ENCODE data around the gene NIPAL3.
A peak's percentile ranks its signal among the peaks of the same experiment; 100 is the strongest.

NIPAL3 gene

DNA sequence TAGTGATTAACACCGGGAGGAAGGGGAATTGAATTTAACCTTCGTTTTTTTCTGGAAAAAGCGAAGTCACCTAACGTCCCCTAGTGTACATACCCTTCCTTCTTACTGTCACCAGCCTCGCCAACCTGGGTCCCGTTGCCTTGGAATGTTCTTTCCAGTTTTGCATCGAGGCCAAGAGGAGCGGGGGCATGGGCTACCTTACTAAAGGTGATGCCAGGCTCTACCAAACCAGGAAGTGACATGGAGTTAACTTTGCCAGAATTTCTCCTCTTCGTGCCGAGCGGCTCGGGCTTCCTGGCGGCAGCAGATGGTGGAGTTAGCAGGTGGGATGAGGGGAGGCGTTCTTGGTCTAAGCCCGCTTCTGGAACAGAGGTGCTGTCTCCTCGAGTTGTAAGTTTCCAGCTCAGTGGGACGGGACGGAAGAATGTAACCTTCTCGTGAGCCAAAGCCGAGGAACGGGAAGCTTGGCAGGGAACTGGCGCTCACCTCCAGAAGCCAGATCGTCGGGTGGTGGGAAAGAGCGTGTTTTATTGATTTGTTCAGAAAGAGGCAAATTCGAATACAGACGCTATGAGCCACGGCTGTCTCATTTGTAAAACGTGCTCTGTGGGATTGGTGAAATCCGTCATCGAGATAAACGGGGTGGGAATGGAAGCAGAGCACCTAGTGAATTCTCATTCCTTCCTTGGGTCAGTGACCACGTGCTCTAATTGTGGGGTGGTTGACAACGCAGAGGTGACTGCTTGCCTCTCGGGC, 486 bp downstream of the NIPAL3 start:
- H3K4me3 ChIP-seq, result peak overlapping the region; percentile 69 to 82 (median 73)
- H4K20me1 ChIP-seq, result peaks cover 0 to 5% (median 0%) of the 10 kb centered on the region in 11 experiments; a peak in 1 of 22 replicates
- H3K27me3 ChIP-seq, result peaks cover 8 to 30% (median 23%) of the 10 kb centered on the region in 11 experiments
- H3K27ac ChIP-seq, result peak overlapping the region in 9 of 11 experiments; percentile 0 to 34 (median 23); a peak in 12 of 22 replicates
- peak overlapping the region; percentile 43 to 76 (median 66); a peak in 20 of 22 replicates for H3K9ac ChIP-seq
- H3K36me3 ChIP-seq, result peaks cover 0 to 19% (median 11%) of the 10 kb centered on the region in 11 experiments; a peak in 10 of 22 replicates
- H3K9me3 ChIP-seq (replicated peaks in 1 of 11), result no peaks in the 10 kb centered on the region
- peak overlapping the region; percentile 85 to 98 (median 93) for H3K4me2 ChIP-seq
- peaks cover 29 to 45% (median 41%) of the 10 kb centered on the region in 10 experiments for H3K4me1 ChIP-seq
- TF ChIP-seq Cebpa-rat (IDR thresholded peaks at IDR 0.05), result no peak

DNA sequence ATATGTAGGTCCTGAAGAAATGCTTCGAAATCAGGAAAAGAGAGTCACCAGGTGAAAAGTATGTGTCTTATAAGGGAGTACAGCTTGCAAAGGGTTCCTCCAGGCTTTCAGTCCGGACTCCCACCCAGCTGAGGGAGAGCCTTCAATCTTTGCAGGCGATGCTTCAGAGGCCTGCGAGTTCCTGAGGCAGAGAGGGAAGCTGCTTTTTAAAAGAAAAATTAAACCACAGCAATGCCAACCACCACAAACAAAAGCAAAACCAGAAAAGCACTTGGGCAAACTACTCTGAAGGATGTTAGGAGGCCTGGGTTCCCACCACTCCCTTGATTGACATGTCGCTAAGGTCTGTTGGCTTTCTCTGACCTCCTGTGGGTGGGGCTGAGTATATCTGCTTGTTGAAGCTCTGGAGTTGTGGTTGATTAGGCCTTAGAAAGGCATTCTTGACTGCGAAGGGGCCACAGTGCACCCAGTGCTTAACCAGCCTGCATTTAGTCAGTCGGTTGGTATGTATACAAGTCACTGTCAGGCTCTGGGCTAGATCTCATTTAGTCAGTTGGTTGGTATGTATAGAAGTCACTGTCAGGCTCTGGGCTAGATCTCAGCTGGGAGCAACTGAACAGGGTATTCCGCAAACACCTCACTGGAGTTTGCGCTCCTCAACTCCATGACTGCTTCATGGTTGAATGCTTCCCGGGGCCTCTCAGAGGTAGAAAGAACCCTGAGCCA, 1.2 kb downstream of the NIPAL3 start:
- Histone ChIP-seq H3K27me3 (peaks cover 8 to 30% (median 23%) of the 10 kb centered on the region in 11 experiments), H3K36me3 (peaks cover 0 to 26% (median 17%) of the 10 kb centered on the region in 11 experiments; a peak in 12 of 22 replicates), H3K27ac (peak overlapping the region in 6 of 11 experiments; percentile 7 to 34 (median 19); a peak in 7 of 22 replicates), H3K4me1 (peaks cover 29 to 45% (median 41%) of the 10 kb centered on the region in 10 experiments), H3K4me3 (peak overlapping the region; percentile 69 to 82 (median 73)), H3K9me3 (replicated peaks in 1 of 11) (no peaks in the 10 kb centered on the region), H3K4me2 (peak overlapping the region; percentile 85 to 98 (median 93)), H3K9ac (peak overlapping the region; percentile 43 to 76 (median 66); a peak in 20 of 22 replicates), H4K20me1 (peaks cover 0 to 5% (median 0%) of the 10 kb centered on the region in 11 experiments; a peak in 1 of 22 replicates)
- no peak for TF ChIP-seq Cebpa-rat (IDR thresholded peaks at IDR 0.05)

DNA sequence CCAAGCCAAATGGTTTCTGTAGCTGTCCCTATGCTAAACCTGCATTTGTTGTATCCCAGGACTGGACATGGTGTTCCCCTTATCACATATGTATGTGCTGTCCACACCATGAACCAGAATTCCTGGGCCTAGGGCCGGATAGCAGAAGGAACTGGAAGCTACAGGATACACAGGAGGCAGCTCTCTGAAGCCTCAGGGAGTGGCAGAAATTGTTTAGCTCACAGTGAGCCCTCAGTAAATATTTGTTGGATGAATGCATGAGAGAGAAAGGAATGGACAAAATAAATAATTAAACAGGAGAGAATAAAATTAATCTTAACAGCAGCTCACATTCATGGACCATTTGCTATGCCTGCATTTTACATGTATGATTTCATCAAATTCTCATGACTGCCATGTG, 2.1 kb downstream of the NIPAL3 start:
- H3K4me1 ChIP-seq, result peaks cover 29 to 45% (median 40%) of the 10 kb centered on the region in 10 experiments
- H3K27ac ChIP-seq, result no peak overlapping the region
- peak overlapping the region; percentile 85 to 98 (median 93); a peak in 19 of 22 replicates for H3K4me2 ChIP-seq
- peaks cover 8 to 23% (median 20%) of the 10 kb centered on the region in 11 experiments for H3K27me3 ChIP-seq
- peaks cover 0 to 5% (median 0%) of the 10 kb centered on the region in 11 experiments; a peak in 1 of 22 replicates for H4K20me1 ChIP-seq
- TF ChIP-seq Cebpa-rat (IDR thresholded peaks at IDR 0.05), result no peak
- no peak overlapping the region for H3K9ac ChIP-seq
- H3K9me3 ChIP-seq (replicated peaks in 1 of 11), result no peaks in the 10 kb centered on the region
- H3K36me3 ChIP-seq, result peaks cover 0 to 35% (median 25%) of the 10 kb centered on the region in 11 experiments; a peak in 13 of 22 replicates
- no peak overlapping the region for H3K4me3 ChIP-seq

DNA sequence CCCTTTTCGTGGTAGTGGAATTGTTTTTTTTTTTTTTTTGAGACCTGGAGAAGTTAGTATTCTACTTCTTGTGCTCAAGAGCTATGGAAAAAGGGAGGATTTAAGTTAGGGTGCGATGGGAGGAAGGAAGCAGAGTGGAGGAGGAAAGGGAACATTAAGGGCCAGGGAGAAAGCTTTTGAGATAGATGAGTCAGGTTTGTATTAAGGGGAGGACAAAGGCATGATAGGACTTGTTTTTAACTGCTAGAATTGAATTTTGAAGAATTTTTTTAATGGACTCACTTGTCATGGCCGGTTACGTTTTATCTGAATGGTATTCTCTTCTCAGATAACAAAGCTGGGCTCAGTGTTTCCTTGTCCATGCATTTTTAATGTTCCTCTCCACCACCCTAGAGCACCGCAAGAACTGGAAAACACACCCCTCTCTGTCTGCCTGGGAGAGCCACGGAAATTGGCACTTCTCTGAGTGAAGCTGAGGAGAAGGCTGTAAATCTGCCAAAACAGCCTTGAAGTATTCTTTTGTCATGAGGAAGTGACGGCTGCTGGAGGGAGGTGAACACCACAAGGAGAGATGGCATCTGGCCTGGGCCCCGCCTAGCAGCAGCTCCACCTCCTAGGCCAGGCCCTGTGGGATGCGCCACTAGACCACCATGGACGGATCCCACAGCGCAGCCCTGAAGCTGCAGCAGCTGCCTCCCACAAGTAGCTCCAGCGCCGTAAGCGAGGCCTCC, 3.5 kb downstream of the NIPAL3 start:
- H3K9ac ChIP-seq, result no peak overlapping the region

DNA sequence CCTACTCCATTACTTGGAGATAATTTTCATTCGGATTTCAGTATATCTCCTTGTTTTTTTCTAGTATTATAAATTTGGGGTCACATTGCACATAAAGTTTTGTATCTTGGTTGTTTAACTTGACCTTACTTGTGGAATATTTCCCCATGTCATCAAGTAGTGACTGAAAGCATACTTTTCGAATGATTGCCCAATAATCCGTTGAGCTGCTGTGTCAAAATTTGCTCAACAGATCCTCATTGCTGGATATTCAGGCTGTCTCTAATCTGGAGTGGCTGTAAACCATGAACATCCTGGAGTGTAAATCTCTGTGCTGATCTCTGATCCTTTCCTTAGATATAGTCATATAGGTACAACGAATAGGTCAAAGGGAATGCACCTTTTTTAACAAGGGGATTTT, 4.9 kb downstream of the NIPAL3 start:
- Histone ChIP-seq H3K4me1 (peaks cover 24 to 33% (median 30%) of the 10 kb centered on the region in 10 experiments), H3K27ac (no peak overlapping the region), H3K9ac (no peak overlapping the region), H3K4me3 (no peak overlapping the region), H3K27me3 (no peaks in the 10 kb centered on the region), H4K20me1 (peaks cover 0 to 5% (median 0%) of the 10 kb centered on the region in 11 experiments; a peak in 1 of 22 replicates), H3K4me2 (no peak overlapping the region), H3K9me3 (replicated peaks in 1 of 11) (no peaks in the 10 kb centered on the region), H3K36me3 (peaks cover 0 to 42% (median 29%) of the 10 kb centered on the region in 11 experiments; a peak in 13 of 22 replicates)
- no peak for TF ChIP-seq Cebpa-rat (IDR thresholded peaks at IDR 0.05)

More for the DNA sequence above, 3.5 kb downstream of the NIPAL3 start:
- Histone ChIP-seq H3K4me1 (peaks cover 24 to 36% (median 33%) of the 10 kb centered on the region in 10 experiments), H3K27ac (no peak overlapping the region), H3K9me3 (replicated peaks in 1 of 11) (no peaks in the 10 kb centered on the region), H3K4me2 (peak overlapping the region in 9 of 11 experiments; percentile 1 to 66 (median 28); a peak in 14 of 22 replicates), H3K4me3 (no peak overlapping the region), H3K27me3 (peaks cover 0 to 9% (median 7%) of the 10 kb centered on the region in 11 experiments; a peak in 20 of 22 replicates), H4K20me1 (peaks cover 0 to 5% (median 0%) of the 10 kb centered on the region in 11 experiments; a peak in 1 of 22 replicates), H3K36me3 (peaks cover 0 to 38% (median 28%) of the 10 kb centered on the region in 11 experiments; a peak in 13 of 22 replicates)
- no peak for TF ChIP-seq Cebpa-rat (IDR thresholded peaks at IDR 0.05)

DNA sequence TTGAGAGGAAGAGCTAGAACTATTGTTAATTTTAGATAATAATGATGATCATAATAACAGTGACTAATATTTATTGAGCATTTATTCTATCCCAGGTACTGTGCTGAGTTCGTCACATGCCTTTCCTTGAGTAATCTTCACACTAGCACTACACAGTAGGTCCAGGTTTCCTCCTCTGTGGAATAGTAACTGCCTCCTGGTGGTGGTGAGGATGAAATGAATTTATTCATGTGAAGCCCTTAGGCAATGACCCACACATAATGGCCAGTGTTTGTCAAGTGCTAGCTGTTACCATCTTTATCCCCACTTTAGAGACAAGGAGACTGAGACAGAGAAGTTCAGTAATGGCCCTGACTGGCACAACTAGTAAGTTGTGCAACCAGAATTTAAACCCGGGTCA, 5.9 kb downstream of the NIPAL3 start:
- no peak overlapping the region for H3K4me2 ChIP-seq
- peaks cover 0 to 49% (median 29%) of the 10 kb centered on the region in 11 experiments; a peak in 13 of 22 replicates for H3K36me3 ChIP-seq
- H3K4me3 ChIP-seq, result no peak overlapping the region
- H3K9me3 ChIP-seq (replicated peaks in 1 of 11), result no peaks in the 10 kb centered on the region
- TF ChIP-seq Cebpa-rat (IDR thresholded peaks at IDR 0.05), result no peak
- no peak overlapping the region for H3K27ac ChIP-seq
- no peaks in the 10 kb centered on the region for H3K27me3 ChIP-seq
- peaks cover 0 to 5% (median 0%) of the 10 kb centered on the region in 11 experiments; a peak in 1 of 22 replicates for H4K20me1 ChIP-seq
- H3K9ac ChIP-seq, result no peak overlapping the region
- H3K4me1 ChIP-seq, result peaks cover 19 to 30% (median 25%) of the 10 kb centered on the region in 10 experiments

DNA sequence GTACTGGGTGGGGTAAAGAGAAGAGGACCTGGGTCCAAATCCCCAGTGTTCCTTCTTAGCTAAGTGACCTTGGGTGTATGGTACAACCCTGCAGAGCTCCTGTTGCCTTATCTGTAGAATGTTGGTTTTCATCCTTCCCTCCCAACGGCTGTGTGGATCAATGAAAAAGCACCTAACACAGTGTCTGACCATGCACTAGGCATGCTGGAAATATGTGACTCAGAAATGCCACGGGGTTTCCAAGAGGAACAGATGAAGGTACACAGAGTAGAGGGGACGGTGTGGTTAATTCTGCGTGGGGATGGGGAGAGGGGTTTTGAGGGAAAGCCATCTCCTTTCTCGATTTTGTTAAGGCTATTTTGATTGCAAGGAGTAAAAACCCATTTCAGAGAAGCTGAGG, 8.6 kb downstream of the NIPAL3 start:
- no peaks in the 10 kb centered on the region; a peak in 1 of 22 replicates for H4K20me1 ChIP-seq
- no peak overlapping the region for H3K4me3 ChIP-seq
- no peak for TF ChIP-seq Cebpa-rat (IDR thresholded peaks at IDR 0.05)
- no peak overlapping the region for H3K9ac ChIP-seq
- no peaks in the 10 kb centered on the region for H3K27me3 ChIP-seq
- no peak overlapping the region for H3K4me2 ChIP-seq
- H3K4me1 ChIP-seq, result peaks cover under 1 to 6% (median 3%) of the 10 kb centered on the region in 10 experiments; a peak in 16 of 20 replicates
- H3K27ac ChIP-seq, result no peak overlapping the region
- peaks cover 0 to 55% (median 29%) of the 10 kb centered on the region in 11 experiments; a peak in 13 of 22 replicates for H3K36me3 ChIP-seq
- no peaks in the 10 kb centered on the region for H3K9me3 ChIP-seq (replicated peaks in 1 of 11)

DNA sequence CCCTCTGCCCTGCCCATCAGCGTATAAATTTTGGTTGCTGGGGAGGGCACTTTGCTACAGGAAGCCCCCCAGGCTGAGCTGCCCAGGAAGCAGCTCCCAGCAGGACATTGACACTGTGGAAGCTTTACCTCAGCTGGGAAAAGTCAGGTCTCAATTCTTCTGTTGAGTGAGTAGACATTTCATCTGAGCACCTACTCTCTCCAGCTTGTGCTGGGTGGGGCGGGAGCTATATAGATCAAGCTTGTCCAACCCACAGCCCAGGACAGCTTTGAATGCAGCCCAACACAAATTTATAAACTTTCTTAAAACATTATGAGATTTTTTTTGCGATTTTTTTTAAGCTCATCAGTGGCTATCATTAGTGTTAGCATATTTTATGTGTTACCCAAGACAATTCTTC, 9.4 kb downstream of the NIPAL3 start:
- Histone ChIP-seq H3K4me1 (no peaks in the 10 kb centered on the region), H3K27me3 (no peaks in the 10 kb centered on the region), H3K27ac (no peak overlapping the region), H3K36me3 (peaks cover 0 to 47% (median 22%) of the 10 kb centered on the region in 11 experiments; a peak in 13 of 22 replicates), H4K20me1 (no peaks in the 10 kb centered on the region; a peak in 1 of 22 replicates), H3K9ac (no peak overlapping the region), H3K4me3 (no peak overlapping the region), H3K4me2 (no peak overlapping the region), H3K9me3 (replicated peaks in 1 of 11) (no peaks in the 10 kb centered on the region)
- TF ChIP-seq Cebpa-rat (IDR thresholded peaks at IDR 0.05), result no peak

All from BLaER1 treated with 17β-estradiol and CSF1 and Interleukin-3, amounts not matched to agents 10 nM and 100 nM (cell line).